Measurements from ENCODE around the gene ST7. TPM values are rescaled to one million over a fixed set of nuclear protein-coding genes. Genes with fewer than 3 reads are reported as not detected.

Gene ST7
- total RNA-seq, 4 donors from 2014 or later, result 7.2 to 47.9 (median 19.1) TPM

DNA sequence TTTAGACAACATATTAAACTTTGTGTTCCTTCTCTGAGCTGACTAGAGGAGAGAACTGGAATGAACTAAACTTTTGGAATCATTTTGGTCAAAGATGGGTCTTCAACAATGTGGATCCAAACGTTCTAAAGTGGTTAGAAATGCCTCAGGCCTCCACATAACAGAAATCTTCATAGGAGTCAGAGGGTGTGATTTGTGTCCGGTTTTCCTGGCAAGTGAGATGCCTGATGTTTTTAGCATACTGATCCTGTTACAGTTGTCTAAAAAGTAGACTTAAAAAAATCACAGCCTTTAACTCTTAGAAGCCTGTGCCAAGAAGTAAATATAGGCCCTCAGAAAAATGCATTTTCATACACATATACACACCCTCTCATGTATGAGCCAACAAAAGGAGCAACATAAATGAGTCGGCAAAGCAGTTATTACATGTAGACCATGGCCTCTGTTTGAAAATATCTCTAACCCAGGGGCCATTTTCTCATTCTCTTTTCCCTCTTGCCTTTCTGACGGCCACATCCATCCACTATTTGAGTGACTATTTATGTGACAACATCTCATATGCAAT, 64.5 kb downstream of the ST7 start:
- in situ Hi-C loops (cut with MboI; ENCODE audit: low pct_ligation_motif_present in 1 of 4, low pct_unique_long_range_greater_than_20kb in 1 of 4, low sequenced_read_pairs in 3 of 4) (no loop called here), intact Hi-C loops (cut with DNase I; ENCODE audit: low total_unique reads) (no loop called here)
- no peak overlapping the region for H3K4me3 ChIP-seq
- 64 to 75% methylated on average over 4 of the region's 4 CpGs for WGBS, 2 donors (ENCODE audit: low coverage in 1 of 2)
- H3K9me3 ChIP-seq, result no peaks in the 10 kb centered on the region
- peaks cover 0 to 32% (median 8%) of the 10 kb centered on the region in 4 donors for H3K4me1 ChIP-seq
- H3K36me3 ChIP-seq, result no peaks in the 10 kb centered on the region
- no peaks in the 10 kb centered on the region for H3K27me3 ChIP-seq
- no peak for TF ChIP-seq POLR2A (IDR thresholded peaks at IDR 0.05)
- TF ChIP-seq, protein P1, sequence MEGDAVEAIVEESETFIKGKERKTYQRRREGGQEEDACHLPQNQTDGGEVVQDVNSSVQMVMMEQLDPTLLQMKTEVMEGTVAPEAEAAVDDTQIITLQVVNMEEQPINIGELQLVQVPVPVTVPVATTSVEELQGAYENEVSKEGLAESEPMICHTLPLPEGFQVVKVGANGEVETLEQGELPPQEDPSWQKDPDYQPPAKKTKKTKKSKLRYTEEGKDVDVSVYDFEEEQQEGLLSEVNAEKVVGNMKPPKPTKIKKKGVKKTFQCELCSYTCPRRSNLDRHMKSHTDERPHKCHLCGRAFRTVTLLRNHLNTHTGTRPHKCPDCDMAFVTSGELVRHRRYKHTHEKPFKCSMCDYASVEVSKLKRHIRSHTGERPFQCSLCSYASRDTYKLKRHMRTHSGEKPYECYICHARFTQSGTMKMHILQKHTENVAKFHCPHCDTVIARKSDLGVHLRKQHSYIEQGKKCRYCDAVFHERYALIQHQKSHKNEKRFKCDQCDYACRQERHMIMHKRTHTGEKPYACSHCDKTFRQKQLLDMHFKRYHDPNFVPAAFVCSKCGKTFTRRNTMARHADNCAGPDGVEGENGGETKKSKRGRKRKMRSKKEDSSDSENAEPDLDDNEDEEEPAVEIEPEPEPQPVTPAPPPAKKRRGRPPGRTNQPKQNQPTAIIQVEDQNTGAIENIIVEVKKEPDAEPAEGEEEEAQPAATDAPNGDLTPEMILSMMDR (IDR thresholded peaks at IDR 0.05), result no peak
- no peak for TF ChIP-seq POLR2AphosphoS5 (IDR thresholded peaks at IDR 0.05)
- DNase-seq, result no peak
- no peak overlapping the region for H3K27ac ChIP-seq

DNA sequence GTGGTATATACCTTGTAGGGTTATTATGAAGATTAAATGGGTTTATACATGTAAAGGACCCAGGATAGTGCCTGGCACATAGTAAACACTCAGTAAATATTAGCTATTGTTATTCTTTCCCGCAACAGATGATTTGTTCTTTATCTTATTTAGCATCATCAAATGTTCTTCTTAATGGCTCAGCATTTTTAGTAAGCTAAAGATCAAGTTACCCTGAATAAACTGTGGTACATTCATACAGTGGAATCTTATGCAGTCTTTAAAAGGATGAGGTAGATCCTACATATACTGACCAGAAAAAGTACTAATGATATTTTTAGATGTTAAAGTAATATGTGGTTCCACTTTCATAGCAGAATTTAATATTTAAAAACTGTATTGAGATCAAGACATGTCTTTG, 65.4 kb downstream of the ST7 start:
- Histone ChIP-seq H3K27me3 (no peaks in the 10 kb centered on the region), H3K4me3 (no peak overlapping the region), H3K9me3 (no peaks in the 10 kb centered on the region), H3K27ac (no peak overlapping the region), H3K36me3 (no peaks in the 10 kb centered on the region), H3K4me1 (peaks cover 0 to 32% (median 8%) of the 10 kb centered on the region in 4 donors)
- WGBS, 2 donors (ENCODE audit: low coverage in 1 of 2), result 92 to 94% methylated on average over 1 of the region's 1 CpG
- in situ Hi-C loops (cut with MboI; ENCODE audit: low pct_ligation_motif_present in 1 of 4, low pct_unique_long_range_greater_than_20kb in 1 of 4, low sequenced_read_pairs in 3 of 4) (no loop called here), intact Hi-C loops (cut with DNase I; ENCODE audit: low total_unique reads) (no loop called here)
- TF ChIP-seq POLR2AphosphoS5 (IDR thresholded peaks at IDR 0.05), result no peak
- no peak for TF ChIP-seq EP300 (IDR thresholded peaks at IDR 0.05; ENCODE audit: low read depth)
- TF ChIP-seq, protein P1 (IDR thresholded peaks at IDR 0.05), result no peak
- TF ChIP-seq POLR2A (IDR thresholded peaks at IDR 0.05), result no peak
- no peak for DNase-seq

DNA sequence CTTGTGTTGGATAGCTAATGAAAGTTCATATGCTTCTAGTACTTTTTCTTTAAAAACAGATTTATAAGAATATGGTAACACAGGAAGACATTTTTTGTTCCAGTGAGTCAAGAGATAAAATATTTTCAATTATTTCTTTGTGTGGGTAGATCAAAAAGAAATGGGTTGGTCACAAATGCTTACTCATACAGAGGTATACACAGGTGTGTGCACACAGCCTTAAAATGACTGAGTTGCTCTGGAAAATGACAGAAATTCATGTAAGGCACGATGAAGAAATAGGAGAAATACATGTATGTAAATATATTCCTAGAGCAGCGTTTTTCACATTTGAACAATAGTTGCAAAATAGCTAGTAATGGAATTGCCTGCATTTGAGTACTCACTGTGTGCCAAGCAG, 66.0 kb downstream of the ST7 start:
- WGBS, 2 donors (ENCODE audit: low coverage in 1 of 2), result 83 to 90% methylated on average over 2 of the region's 2 CpGs
- no peaks in the 10 kb centered on the region for H3K36me3 ChIP-seq
- H3K27ac ChIP-seq, result no peak overlapping the region
- H3K27me3 ChIP-seq, result no peaks in the 10 kb centered on the region
- TF ChIP-seq, protein P1 (IDR thresholded peaks at IDR 0.05), result no peak
- TF ChIP-seq POLR2A (IDR thresholded peaks at IDR 0.05) (no peak), POLR2AphosphoS5 (IDR thresholded peaks at IDR 0.05) (no peak), EP300 (IDR thresholded peaks at IDR 0.05; ENCODE audit: low read depth) (no peak)
- no peaks in the 10 kb centered on the region for H3K9me3 ChIP-seq
- in situ Hi-C loops (cut with MboI; ENCODE audit: low pct_ligation_motif_present in 1 of 4, low pct_unique_long_range_greater_than_20kb in 1 of 4, low sequenced_read_pairs in 3 of 4) (no loop called here), intact Hi-C loops (cut with DNase I; ENCODE audit: low total_unique reads) (no loop called here)
- DNase-seq, result no peak
- no peak overlapping the region for H3K4me3 ChIP-seq
- H3K4me1 ChIP-seq, result peaks cover 0 to 32% (median 8%) of the 10 kb centered on the region in 4 donors

DNA sequence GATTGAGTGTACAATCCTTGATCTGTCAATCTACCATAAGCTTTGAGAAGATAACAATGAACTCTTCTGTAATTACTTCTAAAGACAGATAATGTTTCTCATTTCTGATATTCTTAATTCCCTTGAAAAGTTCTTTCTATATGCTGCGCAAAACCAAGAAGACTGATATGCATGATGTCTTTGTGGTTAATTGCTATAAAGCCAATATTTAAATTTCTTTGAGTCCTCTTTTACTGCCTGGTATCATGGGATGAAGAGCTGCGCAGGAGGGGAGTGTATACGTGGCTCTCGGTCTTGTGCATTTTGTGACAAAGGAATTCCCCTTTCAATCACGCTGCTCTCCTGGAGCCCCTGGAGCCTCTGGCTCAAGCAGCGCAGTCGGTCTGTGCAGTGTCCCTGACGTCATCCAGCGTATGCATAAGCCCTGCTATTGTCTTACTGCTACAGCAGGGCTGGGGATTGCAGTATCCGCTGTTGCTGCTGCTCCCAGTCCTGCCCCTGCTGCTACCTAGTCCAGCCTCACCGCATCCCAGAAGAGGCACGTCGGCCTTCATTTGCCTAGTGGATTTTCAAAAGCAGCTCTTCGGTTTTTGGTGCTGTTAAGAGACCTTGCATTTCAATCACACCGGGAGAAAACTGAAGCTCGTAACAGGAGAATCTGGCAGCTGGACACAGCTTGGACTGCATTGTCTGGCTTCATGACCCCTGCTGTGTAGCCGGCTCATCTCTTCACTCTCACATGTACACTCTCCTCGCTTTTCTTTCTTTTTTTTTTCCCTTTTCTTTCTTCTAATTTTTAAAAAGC, 66.7 kb downstream of the ST7 start:
- WGBS, 2 donors (ENCODE audit: low coverage in 1 of 2), result 66 to 79% methylated on average over 7 to 18 of the region's 18 CpGs
- H3K4me3 ChIP-seq, result peak overlapping the region in 3 of 4 donors; percentile 3 to 36 (median 13)
- peaks cover 0 to 25% (median 1%) of the 10 kb centered on the region in 4 donors for H3K4me1 ChIP-seq
- no peaks in the 10 kb centered on the region for H3K27me3 ChIP-seq
- intact Hi-C loops (cut with DNase I; ENCODE audit: low total_unique reads), result no loop called here
- peak in 2 of 3 donors; percentile 32 to 79 for TF ChIP-seq POLR2AphosphoS5 (IDR thresholded peaks at IDR 0.05)
- TF ChIP-seq, protein P1 (IDR thresholded peaks at IDR 0.05), result no peak
- in situ Hi-C loops (cut with MboI; ENCODE audit: low pct_ligation_motif_present in 1 of 4, low pct_unique_long_range_greater_than_20kb in 1 of 4, low sequenced_read_pairs in 3 of 4), result no loop called here
- H3K9me3 ChIP-seq, result no peaks in the 10 kb centered on the region
- no peaks in the 10 kb centered on the region for H3K36me3 ChIP-seq
- peak; percentile 37 for DNase-seq
- H3K27ac ChIP-seq, result peak overlapping the region; percentile 38 to 60 (median 58)

Measured in transverse colon (tissue), 4 donors.